GM10266 (cell line): ENCODE measurements around the gene FAM168A.

Experiments used
- DNase-seq: peaks from one replicate; pipeline ENCODE4 v3.0.0; 2012; ENCODE audit errors: extremely low spot score
- TF ChIP-seq, protein P1 (sequence below): IDR thresholded peaks from 2 replicates; pipeline ENCODE4 v1.5.1; 2012; ENCODE audit warnings: mild to moderate bottlenecking, low read depth; ENCODE audit not compliant: control insufficient read depth, insufficient read depth; ENCODE audit errors: missing control alignments

Gene FAM168A

DNA sequence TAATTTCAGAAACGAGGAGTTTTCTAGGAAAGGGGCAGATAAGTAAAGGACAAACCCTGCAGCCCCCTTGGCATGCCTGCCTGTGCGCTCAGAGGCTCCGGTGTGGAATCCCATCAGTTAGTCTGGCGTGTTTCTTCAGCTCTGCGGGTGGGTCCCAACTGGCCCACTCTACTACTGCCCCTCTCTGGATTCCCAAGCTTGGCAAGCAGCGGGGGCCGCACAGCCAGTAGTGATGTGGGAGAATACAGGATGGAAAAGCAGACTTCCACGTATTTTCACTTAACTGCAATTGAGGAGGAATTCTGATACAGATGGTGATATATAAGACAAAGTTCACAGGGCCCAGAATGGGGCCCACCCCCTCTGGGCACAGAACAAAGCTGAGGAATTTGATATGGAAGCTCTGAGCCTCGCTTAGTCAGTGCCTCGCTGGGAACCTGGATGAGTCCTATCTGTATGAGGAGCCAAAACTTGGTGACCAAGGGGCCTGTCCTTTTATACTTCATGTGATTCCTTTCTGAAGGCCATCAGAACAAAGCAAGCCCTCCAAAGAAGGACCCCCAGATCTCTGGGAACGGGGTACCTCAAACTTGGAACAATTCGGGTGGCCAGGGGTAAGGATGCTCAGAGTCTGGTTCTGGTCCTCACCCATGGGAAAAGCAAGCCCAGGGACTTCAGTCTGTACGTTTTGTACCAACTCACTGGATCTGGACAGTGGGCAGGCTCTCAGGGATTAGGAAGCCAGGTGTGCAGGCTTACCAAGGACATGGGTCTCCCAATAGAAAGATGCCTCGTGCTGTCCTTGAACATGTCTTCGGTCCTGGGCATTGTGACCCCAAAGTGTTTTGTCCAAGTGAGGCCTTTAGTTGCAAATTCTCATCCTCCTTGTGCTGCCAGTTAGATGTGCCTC, 195.7 kb downstream of the FAM168A start:
- TF ChIP-seq, protein P1, sequence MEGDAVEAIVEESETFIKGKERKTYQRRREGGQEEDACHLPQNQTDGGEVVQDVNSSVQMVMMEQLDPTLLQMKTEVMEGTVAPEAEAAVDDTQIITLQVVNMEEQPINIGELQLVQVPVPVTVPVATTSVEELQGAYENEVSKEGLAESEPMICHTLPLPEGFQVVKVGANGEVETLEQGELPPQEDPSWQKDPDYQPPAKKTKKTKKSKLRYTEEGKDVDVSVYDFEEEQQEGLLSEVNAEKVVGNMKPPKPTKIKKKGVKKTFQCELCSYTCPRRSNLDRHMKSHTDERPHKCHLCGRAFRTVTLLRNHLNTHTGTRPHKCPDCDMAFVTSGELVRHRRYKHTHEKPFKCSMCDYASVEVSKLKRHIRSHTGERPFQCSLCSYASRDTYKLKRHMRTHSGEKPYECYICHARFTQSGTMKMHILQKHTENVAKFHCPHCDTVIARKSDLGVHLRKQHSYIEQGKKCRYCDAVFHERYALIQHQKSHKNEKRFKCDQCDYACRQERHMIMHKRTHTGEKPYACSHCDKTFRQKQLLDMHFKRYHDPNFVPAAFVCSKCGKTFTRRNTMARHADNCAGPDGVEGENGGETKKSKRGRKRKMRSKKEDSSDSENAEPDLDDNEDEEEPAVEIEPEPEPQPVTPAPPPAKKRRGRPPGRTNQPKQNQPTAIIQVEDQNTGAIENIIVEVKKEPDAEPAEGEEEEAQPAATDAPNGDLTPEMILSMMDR: no peak
- DNase-seq: no peak

DNA sequence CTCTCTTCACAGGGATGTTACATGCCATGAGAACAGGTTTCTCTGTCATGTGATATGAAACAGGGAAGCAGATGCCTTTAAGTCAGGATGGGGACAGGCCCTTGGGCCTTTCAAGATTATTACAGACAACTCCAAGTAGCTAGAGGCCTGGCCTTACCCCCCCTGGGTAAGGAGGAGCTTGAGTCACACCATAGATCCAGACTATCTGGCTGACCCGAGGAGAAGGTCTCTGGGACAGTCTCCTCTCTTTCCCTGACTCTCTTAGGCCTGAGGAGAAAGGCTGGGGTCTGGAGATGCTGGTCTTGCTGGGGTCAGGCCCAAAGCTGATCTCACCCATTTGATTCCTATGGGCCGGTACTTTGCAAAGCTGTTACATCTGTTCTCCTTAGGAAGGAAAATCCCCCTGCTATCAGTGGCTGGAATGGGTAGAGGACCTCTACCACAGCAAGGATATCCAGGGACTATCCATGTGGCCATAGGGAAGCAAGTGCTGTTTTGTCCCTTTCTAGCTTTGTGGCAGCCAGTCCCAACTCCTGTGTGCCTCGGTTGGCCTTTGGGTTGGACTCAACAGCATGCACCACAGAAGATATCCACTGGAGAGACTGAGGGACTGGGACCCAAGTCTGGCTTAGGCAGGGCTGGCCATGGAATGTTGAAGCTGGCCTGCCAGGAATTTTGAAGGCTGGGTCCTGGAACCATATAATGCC, 196.5 kb downstream of the FAM168A start:
- TF ChIP-seq, protein P1: no peak
- peak; percentile 12 for DNase-seq

DNA sequence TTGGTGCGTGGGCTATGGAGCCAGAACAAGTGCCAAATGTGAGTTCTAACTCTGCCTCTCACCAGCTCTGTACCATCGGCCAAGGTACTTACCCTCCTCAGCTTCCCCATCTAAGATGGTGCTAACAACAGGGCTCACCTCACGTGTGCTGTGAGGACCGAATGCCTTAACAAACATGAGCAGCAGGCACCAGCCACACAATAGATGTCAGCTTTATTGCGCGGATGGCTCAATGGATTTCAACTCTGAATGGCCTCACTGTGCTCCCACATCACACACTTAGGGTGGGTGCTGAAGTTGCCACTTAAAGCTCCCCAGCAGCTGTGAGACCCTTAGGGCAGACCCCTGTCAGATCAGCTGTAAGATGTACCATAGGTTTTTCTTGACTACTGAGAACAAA, 197.6 kb downstream of the FAM168A start:
- TF ChIP-seq, protein P1: no peak
- no peak for DNase-seq

DNA sequence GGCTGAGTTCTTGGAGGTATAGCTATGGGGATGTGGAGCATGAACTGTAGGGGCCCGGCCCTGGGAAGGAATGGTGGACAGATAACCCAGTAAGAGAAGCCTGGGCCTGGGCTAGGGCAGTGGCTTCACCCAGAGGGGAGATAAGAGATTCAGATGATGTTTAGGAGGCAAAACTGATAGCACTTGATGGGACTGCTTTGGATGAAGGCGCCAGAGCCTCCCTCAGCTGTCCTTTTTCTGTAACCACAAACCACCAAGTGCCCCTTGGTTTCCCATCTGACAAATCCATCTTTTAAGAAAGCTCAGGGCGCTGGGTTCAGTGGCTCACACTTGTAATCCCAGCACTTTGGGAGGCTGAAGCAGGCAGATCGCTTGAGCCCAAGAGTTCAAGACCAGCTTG, 198.3 kb downstream of the FAM168A start:
- no peak for DNase-seq
- TF ChIP-seq, protein P1: no peak

DNA sequence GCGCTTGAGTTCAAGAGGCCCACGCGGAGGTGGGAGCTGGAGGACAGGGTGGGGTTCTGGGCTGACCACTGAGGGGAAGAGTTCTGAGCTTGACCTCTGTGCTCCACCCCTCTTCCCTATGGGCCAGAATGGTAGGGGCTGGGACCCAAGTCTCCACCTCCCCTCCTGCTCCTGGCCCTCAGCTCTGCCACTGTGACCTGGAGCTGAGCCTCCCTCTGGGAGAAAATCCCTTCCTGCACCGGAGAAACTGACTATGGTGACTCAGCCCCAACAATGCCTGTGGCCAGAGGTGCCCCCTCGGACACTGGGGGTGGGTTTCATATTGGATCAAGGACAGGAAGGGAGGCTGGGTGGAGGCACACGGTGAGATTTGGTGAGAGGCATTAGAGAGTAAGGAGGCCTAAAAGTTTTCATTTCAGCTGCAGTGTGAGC, 198.7 kb downstream of the FAM168A start:
- no peak for DNase-seq
- TF ChIP-seq, protein P1: no peak

DNA sequence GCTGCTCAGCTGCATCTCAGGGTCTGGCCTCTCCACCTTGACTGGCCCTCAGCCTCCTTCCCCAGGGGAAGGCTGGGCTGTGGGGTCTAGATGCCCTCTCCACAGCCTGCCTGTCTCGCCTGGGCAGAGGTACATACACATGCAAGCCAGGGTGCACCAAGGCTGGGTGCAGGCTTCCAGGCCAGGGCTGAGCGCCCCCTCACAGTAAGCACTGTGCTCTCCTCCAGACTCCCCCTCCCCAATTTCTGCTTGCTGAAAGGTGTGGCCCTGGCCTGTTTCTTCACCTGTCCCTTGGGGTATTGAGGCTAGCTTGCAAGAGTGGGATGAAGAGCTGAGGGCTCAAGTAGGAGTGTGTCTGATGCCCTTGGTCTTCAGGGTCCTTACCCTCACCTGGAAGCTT, 199.2 kb downstream of the FAM168A start:
- DNase-seq: no peak
- TF ChIP-seq, protein P1: no peak

DNA sequence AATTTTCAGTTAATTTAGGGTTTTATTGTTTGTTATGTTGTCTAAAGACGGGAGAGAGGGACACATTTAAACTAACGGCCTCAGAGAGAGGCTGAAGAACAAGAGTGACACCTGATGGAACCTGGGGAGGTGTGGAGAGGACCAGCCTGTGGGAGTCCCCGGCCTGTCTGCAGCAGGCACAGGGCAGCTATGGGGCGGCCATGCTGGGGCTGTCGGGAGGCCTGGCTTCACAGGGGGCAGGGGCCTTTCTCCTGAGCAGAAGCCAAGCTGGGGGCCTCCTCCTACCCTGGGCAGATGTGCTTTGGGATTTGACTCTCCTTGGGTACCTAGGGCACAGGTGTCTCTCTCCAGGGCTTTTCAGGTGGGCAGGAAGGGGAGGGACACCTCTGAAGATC, 199.8 kb downstream of the FAM168A start:
- DNase-seq: peak; percentile 18
- TF ChIP-seq, protein P1: no peak
